OCI-LY7 (cell line): ENCODE data around the gene NCAM1.

ENCODE experiments used
- CTCF ChIP-seq: fragments of 200-600 bp; sonication (generic); conservative IDR thresholded peaks from 2 replicates; pipeline ENCODE4 v1.5.1; 2014; ENCODE audit warnings: mild to moderate bottlenecking, antibody characterized with exemption, low read length, moderate library complexity, mixed read lengths
- EZH2phosphoT487 ChIP-seq: fragments of 200-600 bp; sonication (generic); IDR thresholded peaks from 2 replicates; pipeline ENCODE4 v1.6.1; 2018; ENCODE audit warnings: low read depth, borderline replicate concordance, mild to moderate bottlenecking, mixed run types, antibody characterized with exemption, low read length, moderate library complexity, mixed read lengths

GRCh38 chr11:112922606-112923005 lies 38.6 kb upstream of the NCAM1 start:
- TF ChIP-seq CTCF (no peak), EZH2phosphoT487 (no peak)
